Endothelial cell (in vitro differentiated cells): ENCODE data around the gene ACSF3. TPM values are rescaled to one million over a fixed set of nuclear protein-coding genes. Genes with fewer than 3 reads are reported as not detected.
"Not testable (repeated sequence)": the region's sequence is repeated elsewhere in the genome, so short reads cannot be mapped to it uniquely, and the experiment has no call there.

Experiments used
- DNase-seq: peaks from one replicate; pipeline ENCODE4 v3.0.0; 2021; ENCODE audit warnings: low spot score
- H3K27ac Mint-ChIP-seq: one replicate; pipeline ENCODE4 v1.8.0; 2021; ENCODE audit warnings: mixed read lengths, inconsistent platforms; ENCODE audit not compliant: unreplicated experiment
- H3K27me3 Mint-ChIP-seq: one replicate; pipeline ENCODE4 v1.8.0; 2021; ENCODE audit warnings: mild to moderate bottlenecking, moderate library complexity, mixed read lengths, inconsistent platforms; ENCODE audit not compliant: unreplicated experiment
- H3K36me3 Mint-ChIP-seq: one replicate; pipeline ENCODE4 v1.8.0; 2021; ENCODE audit warnings: mild to moderate bottlenecking, low read depth, mixed read lengths, inconsistent platforms; ENCODE audit not compliant: unreplicated experiment
- H3K4me1 Mint-ChIP-seq: one replicate; pipeline ENCODE4 v1.8.0; 2021; ENCODE audit warnings: mild to moderate bottlenecking, mixed read lengths, inconsistent platforms; ENCODE audit not compliant: unreplicated experiment
- H3K4me3 Mint-ChIP-seq: one replicate; pipeline ENCODE4 v1.8.0; 2021; ENCODE audit warnings: mild to moderate bottlenecking, mixed read lengths, inconsistent platforms; ENCODE audit not compliant: unreplicated experiment
- H3K9me3 Mint-ChIP-seq: one replicate; pipeline ENCODE4 v1.8.0; 2021; ENCODE audit warnings: mixed read lengths, inconsistent platforms; ENCODE audit not compliant: unreplicated experiment
- total RNA-seq: library from RNA; stranded (reverse); fragmentation: NEBNext Ultra II Directional; extraction: Animal tissue kit (Norgen Biotek cat#: 25700); gene quantifications from one replicate; pipeline ENCODE4 v1.2.1, GENCODE V29; 2021; ENCODE audit not compliant: unreplicated experiment
- TF ChIP-seq, protein P1 (sequence below): fragments of 200-600 bp; sonication (generic); IDR thresholded peaks from one replicate; pipeline ENCODE4 v1.5.0; 2021; ENCODE audit warnings: antibody characterized with exemption; ENCODE audit not compliant: unreplicated experiment

Gene ACSF3
- total RNA-seq, 1 donor from 2014 or later = 28.2 TPM

DNA sequence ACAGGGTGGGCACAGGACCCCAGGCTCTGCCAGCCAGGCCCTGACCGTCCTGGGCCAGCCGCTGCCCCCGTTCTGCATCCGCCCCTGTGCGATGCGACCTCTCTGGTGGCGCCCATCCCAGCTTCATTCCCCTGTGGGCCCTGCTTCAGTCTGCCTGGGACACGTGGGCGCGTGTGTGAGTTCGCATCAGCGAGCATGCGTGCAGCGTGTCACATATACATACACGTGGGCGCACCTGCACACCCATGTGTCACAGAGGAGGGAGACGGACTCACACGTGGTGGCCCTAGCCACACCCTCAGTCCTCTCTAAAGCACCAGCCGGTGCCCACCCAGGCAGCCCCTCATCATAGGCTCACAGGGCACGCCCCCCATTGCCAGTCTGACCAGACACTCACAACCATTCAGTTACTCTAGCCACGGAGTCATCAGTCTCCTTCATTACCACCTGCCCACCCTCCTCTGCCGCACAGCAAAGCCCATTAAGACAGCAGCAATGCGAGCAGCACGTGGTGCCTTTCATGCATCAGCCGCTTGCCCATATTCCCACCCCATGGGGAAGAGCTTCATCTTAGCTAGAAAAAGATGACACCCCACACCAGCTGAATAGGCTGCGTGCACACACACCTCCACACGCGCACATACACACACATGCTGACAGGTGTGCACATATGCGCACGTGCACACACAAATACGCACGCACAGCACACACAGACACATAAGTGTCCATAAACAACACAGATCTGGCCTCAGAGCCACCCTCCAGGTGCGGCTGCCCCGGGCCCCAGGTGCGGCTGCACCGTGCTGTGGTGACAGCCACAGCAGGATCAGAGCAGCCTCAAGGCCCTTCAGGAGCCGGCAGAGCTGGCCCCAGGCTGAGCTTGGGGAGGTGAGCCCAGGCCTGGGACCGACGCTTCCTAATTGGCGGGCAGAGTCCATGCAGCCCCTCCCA lies 68.4 kb downstream of the ACSF3 start:
- TF ChIP-seq, protein P1, sequence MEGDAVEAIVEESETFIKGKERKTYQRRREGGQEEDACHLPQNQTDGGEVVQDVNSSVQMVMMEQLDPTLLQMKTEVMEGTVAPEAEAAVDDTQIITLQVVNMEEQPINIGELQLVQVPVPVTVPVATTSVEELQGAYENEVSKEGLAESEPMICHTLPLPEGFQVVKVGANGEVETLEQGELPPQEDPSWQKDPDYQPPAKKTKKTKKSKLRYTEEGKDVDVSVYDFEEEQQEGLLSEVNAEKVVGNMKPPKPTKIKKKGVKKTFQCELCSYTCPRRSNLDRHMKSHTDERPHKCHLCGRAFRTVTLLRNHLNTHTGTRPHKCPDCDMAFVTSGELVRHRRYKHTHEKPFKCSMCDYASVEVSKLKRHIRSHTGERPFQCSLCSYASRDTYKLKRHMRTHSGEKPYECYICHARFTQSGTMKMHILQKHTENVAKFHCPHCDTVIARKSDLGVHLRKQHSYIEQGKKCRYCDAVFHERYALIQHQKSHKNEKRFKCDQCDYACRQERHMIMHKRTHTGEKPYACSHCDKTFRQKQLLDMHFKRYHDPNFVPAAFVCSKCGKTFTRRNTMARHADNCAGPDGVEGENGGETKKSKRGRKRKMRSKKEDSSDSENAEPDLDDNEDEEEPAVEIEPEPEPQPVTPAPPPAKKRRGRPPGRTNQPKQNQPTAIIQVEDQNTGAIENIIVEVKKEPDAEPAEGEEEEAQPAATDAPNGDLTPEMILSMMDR = no peak
- no peaks in the 10 kb centered on the region for H3K9me3 Mint-ChIP-seq
- H3K27ac Mint-ChIP-seq = no peak overlapping the region
- no peaks in the 10 kb centered on the region for H3K36me3 Mint-ChIP-seq
- H3K4me3 Mint-ChIP-seq = no peak overlapping the region
- no peaks in the 10 kb centered on the region for H3K4me1 Mint-ChIP-seq
- peaks cover 11% of the 10 kb centered on the region for H3K27me3 Mint-ChIP-seq
- no peak for DNase-seq

DNA sequence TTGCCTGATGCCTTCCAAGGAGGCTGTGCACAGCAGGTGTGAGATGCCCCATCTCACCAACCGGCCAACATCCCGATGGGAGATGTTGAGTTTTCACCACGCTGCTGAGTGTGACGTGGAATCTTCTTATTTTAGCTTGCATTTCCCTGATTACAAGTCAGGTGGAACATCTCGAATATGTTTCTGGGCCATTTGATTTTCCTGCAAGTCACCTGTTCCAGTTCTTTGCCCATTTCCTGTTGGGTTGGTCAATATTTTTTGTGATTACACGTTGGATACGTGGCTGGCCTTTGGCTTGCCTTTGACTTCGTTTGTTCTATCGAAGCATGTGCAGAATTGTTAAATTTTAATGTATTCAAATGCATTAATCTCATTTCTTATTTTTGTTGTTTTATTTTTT lies 69.6 kb downstream of the ACSF3 start:
- H3K4me1 Mint-ChIP-seq = no peaks in the 10 kb centered on the region

DNA sequence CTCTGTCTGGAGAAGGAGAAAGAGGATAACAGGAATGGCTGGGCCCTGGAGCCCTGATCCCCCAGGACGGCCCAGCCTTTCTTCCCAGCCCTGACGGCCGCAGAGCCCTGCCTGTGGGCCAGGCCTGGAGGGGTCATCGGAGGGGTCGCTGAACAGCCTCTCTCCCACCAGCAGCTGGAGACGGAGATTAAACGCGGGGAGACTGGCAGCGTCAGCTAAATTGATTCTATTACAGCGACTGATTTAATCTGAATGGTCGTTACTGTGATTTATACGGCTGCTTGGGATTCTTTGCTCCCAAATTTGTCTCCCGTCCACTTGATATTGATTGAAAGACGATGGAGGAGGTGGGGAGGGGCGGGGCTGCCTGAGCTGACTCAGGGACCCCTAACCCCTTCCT lies 70.8 kb downstream of the ACSF3 start:
- no peaks in the 10 kb centered on the region for H3K9me3 Mint-ChIP-seq
- H3K36me3 Mint-ChIP-seq = no peaks in the 10 kb centered on the region
- no peak overlapping the region for H3K4me3 Mint-ChIP-seq
- TF ChIP-seq, protein P1 = no peak
- H3K4me1 Mint-ChIP-seq = no peaks in the 10 kb centered on the region
- peaks cover 5% of the 10 kb centered on the region for H3K27me3 Mint-ChIP-seq
- no peak for DNase-seq
- no peak overlapping the region for H3K27ac Mint-ChIP-seq

More for the DNA sequence above, 69.6 kb downstream of the ACSF3 start:
- no peaks in the 10 kb centered on the region for H3K36me3 Mint-ChIP-seq
- no peak overlapping the region for H3K4me3 Mint-ChIP-seq
- H3K27me3 Mint-ChIP-seq = peaks cover 11% of the 10 kb centered on the region
- no peak overlapping the region for H3K27ac Mint-ChIP-seq
- no peaks in the 10 kb centered on the region for H3K9me3 Mint-ChIP-seq
- TF ChIP-seq, protein P1 = no peak
- DNase-seq = no peak

DNA sequence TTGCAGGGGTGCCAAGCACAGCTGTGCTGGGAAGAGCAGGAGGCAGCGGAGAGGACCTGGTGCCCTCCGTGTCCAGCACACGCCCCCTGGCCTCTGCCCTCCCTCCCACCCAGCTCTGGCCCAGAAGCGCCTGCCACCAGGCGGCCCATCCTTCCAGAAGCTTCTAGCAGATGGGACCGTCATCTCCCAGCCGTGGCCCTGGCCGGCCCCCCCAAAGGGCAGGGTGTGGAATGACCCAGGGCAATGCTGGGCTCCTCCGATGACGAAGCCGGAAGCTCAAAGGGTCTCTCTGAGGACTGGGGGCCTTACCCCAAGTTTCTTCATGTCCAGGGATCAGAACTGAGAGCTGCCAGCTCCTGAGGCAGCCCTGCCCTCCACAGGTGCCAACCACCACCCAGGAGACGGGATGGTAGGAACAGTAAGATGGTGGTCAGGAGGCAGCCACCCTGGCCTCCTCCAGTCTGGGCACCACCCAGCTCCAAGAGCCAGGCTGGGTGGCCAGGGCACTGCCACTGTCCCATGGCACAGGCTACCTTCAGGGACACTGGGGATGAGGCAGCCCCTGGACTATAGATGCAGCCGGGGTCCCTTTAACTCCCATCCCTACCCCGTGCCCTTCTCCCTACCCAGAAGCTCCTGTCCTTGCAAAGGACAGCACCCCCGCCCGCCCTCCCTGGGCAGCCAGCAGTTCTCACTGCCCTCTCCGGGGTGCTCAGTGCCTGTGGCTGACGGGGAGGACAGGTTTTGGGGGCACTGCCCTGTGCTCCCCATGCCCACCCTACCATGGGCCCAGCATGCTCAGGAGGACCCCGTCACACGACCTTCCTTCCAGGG lies 71.4 kb downstream of the ACSF3 start:
- TF ChIP-seq, protein P1 = no peak
- H3K4me1 Mint-ChIP-seq = no peaks in the 10 kb centered on the region
- DNase-seq = no peak
- no peaks in the 10 kb centered on the region for H3K36me3 Mint-ChIP-seq
- peaks cover 4% of the 10 kb centered on the region for H3K27me3 Mint-ChIP-seq
- H3K4me3 Mint-ChIP-seq = no peak overlapping the region
- no peaks in the 10 kb centered on the region for H3K9me3 Mint-ChIP-seq
- H3K27ac Mint-ChIP-seq = no peak overlapping the region

DNA sequence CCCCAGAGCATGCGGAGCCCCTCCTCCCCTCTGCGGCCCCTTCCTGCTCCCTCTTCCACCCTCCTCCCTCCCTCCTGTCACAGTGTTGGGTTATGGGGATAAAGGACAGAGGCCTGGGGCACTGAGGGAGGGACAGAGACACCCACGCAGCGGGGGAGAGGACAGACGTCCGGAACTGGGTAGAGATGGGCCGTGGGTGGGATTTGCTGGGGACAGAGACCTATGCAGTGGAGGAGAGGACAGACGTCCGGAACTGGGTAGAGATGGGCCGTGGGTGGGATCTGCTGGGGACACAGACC lies 72.0 kb downstream of the ACSF3 start:
- H3K9me3 Mint-ChIP-seq, H3K27me3 Mint-ChIP-seq, H3K36me3 Mint-ChIP-seq, H3K4me1 Mint-ChIP-seq, H3K4me3 Mint-ChIP-seq, H3K27ac Mint-ChIP-seq, DNase-seq: not testable (repeated sequence)
